Measurements from ENCODE around the gene ST8SIA4.

GRCh38 chr5:100840789-100841188, 62.3 kb downstream of the ST8SIA4 start:
- TF ChIP-seq YY1 (IDR thresholded peaks at IDR 0.05; ENCODE audit: insufficient read depth, insufficient read length) = no peak
- no peak for TF ChIP-seq ZNF274 (IDR thresholded peaks at IDR 0.05; ENCODE audit: low read depth, low read length)
- TF ChIP-seq SUZ12 (IDR thresholded peaks at IDR 0.05; ENCODE audit: extremely low read depth, insufficient read depth, insufficient read length) = no peak

Data from NT2/D1 (cell line).